H1 (cell line): Measurements from ENCODE around the gene MYO18A. TPM values are rescaled to one million over a fixed set of nuclear protein-coding genes. Genes with fewer than 3 reads are reported as not detected.
"Not testable (repeated sequence)": the region's sequence is repeated elsewhere in the genome, so short reads cannot be mapped to it uniquely, and the experiment has no call there.

Source experiments
- CTCF ChIA-PET: fragments of 300-600 bp; sonication (Branson Sonifier 250); formaldehyde crosslinking; loops from one replicate; lab custom pipeline; 2021; ENCODE audit not compliant: partially characterized antibody; lab: Charles Lee
- POLR2A ChIA-PET: fragments of 300-600 bp; sonication (Branson Sonifier 250); formaldehyde crosslinking; loops from one replicate; lab custom pipeline; 2021; ENCODE audit warnings: inconsistent platforms; ENCODE audit not compliant: partially characterized antibody; lab: Charles Lee
- DNase-seq, 2 experiments: peaks; one replicate each; pipeline versions ENCODE4 v3.0.0 to v3.0.0-alpha.2; 2010 to 2022; ENCODE audit warnings: low spot score in 2 of 2, low read depth in 1 of 2, mixed read lengths in 1 of 2
- FAIRE-seq: peaks from 2 replicates; lab custom pipeline; 2011; peaks lifted over from hg19 to GRCh38; lab: Jason Lieb, UNC
- H2AFZ ChIP-seq: 2 replicates; pipeline ENCODE4 v1.8.1; 2012; ENCODE audit warnings: low read length, inconsistent platforms
- H2AK5ac ChIP-seq: 2 replicates; pipeline ENCODE4 v1.6.1; 2013; ENCODE audit warnings: low read depth, low read length
- H2BK120ac ChIP-seq: replicated peaks from 2 replicates; pipeline ENCODE3; 2013; ENCODE audit warnings: low read depth, low read length, inconsistent platforms
- H2BK12ac ChIP-seq: 2 replicates; pipeline ENCODE4 v1.6.1; 2013; ENCODE audit warnings: low read depth, low read length
- H2BK15ac ChIP-seq: 2 replicates; pipeline ENCODE4 v1.6.1; 2013; ENCODE audit warnings: low read length
- H2BK20ac ChIP-seq: 2 replicates; pipeline ENCODE4 v1.6.1; 2013; ENCODE audit warnings: low read length
- H2BK5ac ChIP-seq: 2 replicates; pipeline ENCODE4 v1.6.1; 2013; ENCODE audit warnings: low read depth, low read length
- H3K14ac ChIP-seq: 2 replicates; pipeline ENCODE4 v1.6.1; 2013; ENCODE audit warnings: inconsistent platforms; ENCODE audit not compliant: insufficient read length
- H3K18ac ChIP-seq: 2 replicates; pipeline ENCODE4 v1.6.1; 2013; ENCODE audit warnings: low read length; ENCODE audit errors: extremely low read depth
- H3K23ac ChIP-seq: 2 replicates; pipeline ENCODE4 v1.6.1; 2013; ENCODE audit warnings: inconsistent platforms; ENCODE audit not compliant: insufficient read length
- H3K23me2 ChIP-seq: 2 replicates; pipeline ENCODE4 v1.6.1; 2013; ENCODE audit warnings: low read depth, low read length
- H3K27ac ChIP-seq: 2 replicates; pipeline ENCODE4 v1.6.1; 2011; ENCODE audit warnings: low read depth, low read length, inconsistent platforms
- H3K27me3 ChIP-seq, 4 experiments: replicated peaks in 1 of 4; 1 replicate in 1 of 4; 2 replicates in 3 of 4; pipeline versions ENCODE4 v1.6.1 to v1.8.1; 2011 to 2013; ENCODE audit warnings: low read length in 3 of 4, mild to moderate bottlenecking in 3 of 4, inconsistent platforms in 2 of 4, mixed read lengths in 2 of 4, moderate library complexity in 1 of 4; ENCODE audit not compliant: control insufficient read depth in 3 of 4, insufficient read depth in 3 of 4; ENCODE audit errors: extremely low read depth in 1 of 4
- H3K36me3 ChIP-seq, 4 experiments: 2 replicates each; pipeline versions ENCODE4 v1.6.1 to v1.8.1; 2011 to 2013; ENCODE audit warnings: mild to moderate bottlenecking in 4 of 4, low read length in 3 of 4, moderate library complexity in 2 of 4, control low read depth in 1 of 4, inconsistent platforms in 1 of 4; ENCODE audit not compliant: insufficient read depth in 4 of 4, control insufficient read depth in 2 of 4
- H3K4ac ChIP-seq: replicated peaks from 2 replicates; pipeline ENCODE3; 2013; ENCODE audit warnings: low read length, low read depth, mixed read lengths, inconsistent platforms; ENCODE audit not compliant: insufficient read length
- H3K4me1 ChIP-seq, 4 experiments: replicated peaks in 1 of 4; 1 replicate in 1 of 4; 2 replicates in 3 of 4; pipeline versions ENCODE4 v1.6.1 to v1.8.1; 2011 to 2013; ENCODE audit warnings: low read length in 3 of 4, inconsistent platforms in 2 of 4, mixed read lengths in 1 of 4; ENCODE audit not compliant: insufficient read depth in 4 of 4, control insufficient read depth in 3 of 4
- H3K4me2 ChIP-seq, 2 experiments: 2 replicates each; pipeline versions ENCODE4 v1.6.1 to v1.8.1; 2011 to 2013; ENCODE audit warnings: low read depth in 2 of 2, low read length in 2 of 2, control low read depth in 1 of 2, inconsistent platforms in 1 of 2, mild to moderate bottlenecking in 1 of 2; ENCODE audit not compliant: insufficient read depth in 1 of 2
- H3K4me3 ChIP-seq, 4 experiments: fragments of 200-600, 300-600 bp in 1 of 4; sonication (generic), shearing (Covaris generic), sonication (Bioruptor Twin) in 1 of 4; 2 replicates each; pipeline versions ENCODE4 v1.5.1 to v1.8.1; 2011 to 2016; ENCODE audit warnings: low read length in 4 of 4, low read depth in 3 of 4, control low read depth in 2 of 4, inconsistent platforms in 2 of 4, mild to moderate bottlenecking in 2 of 4, mixed read lengths in 1 of 4, moderate library complexity in 1 of 4; ENCODE audit not compliant: insufficient read depth in 2 of 4; ENCODE audit errors: extremely low read depth in 1 of 4
- H3K56ac ChIP-seq: replicated peaks from 2 replicates; pipeline ENCODE3; 2013; ENCODE audit warnings: low read depth, mild to moderate bottlenecking, mixed read lengths, low read length, inconsistent platforms; ENCODE audit not compliant: insufficient read length
- H3K79me1 ChIP-seq: 2 replicates; pipeline ENCODE4 v1.6.1; 2013; ENCODE audit warnings: low read depth, low read length, control low read depth
- H3K79me2 ChIP-seq, 2 experiments: 2 replicates each; pipeline versions ENCODE4 v1.6.1 to v1.8.1; 2012 to 2013; ENCODE audit warnings: low read length in 2 of 2, mild to moderate bottlenecking in 2 of 2, inconsistent platforms in 1 of 2; ENCODE audit not compliant: insufficient read depth in 2 of 2, control insufficient read depth in 1 of 2
- H3K9ac ChIP-seq, 4 experiments: replicated peaks in 1 of 4; 1 replicate in 1 of 4; 2 replicates in 3 of 4; pipeline versions ENCODE4 v1.6.1 to v1.8.1; 2011 to 2013; ENCODE audit warnings: low read depth in 3 of 4, low read length in 3 of 4, control low read depth in 2 of 4, mild to moderate bottlenecking in 2 of 4, moderate library complexity in 2 of 4, inconsistent platforms in 1 of 4; ENCODE audit errors: extremely low read depth in 1 of 4
- H3K9me3 ChIP-seq, 2 experiments: 2 replicates each; pipeline versions ENCODE4 v1.6.1 to v1.8.1; 2012 to 2013; ENCODE audit warnings: mild to moderate bottlenecking in 2 of 2, moderate library complexity in 2 of 2, control low read depth in 1 of 2, inconsistent platforms in 1 of 2, low read depth in 1 of 2, low read length in 1 of 2, mixed read lengths in 1 of 2; ENCODE audit not compliant: insufficient read depth in 2 of 2
- H4K20me1 ChIP-seq, 2 experiments: replicated peaks in 1 of 2; 2 replicates each; pipeline versions ENCODE3 to v1.8.1; 2011 to 2013; ENCODE audit warnings: inconsistent platforms in 2 of 2, low read length in 2 of 2, mild to moderate bottlenecking in 1 of 2; ENCODE audit not compliant: insufficient read depth in 2 of 2, control insufficient read depth in 1 of 2
- H4K5ac ChIP-seq: 2 replicates; pipeline ENCODE4 v1.6.1; 2013; ENCODE audit warnings: low read length, low read depth, mixed read lengths, inconsistent platforms; ENCODE audit not compliant: insufficient read length
- H4K8ac ChIP-seq: 2 replicates; pipeline ENCODE4 v1.8.0; 2013; ENCODE audit warnings: mild to moderate bottlenecking, moderate library complexity, low read length, inconsistent platforms; ENCODE audit not compliant: insufficient read depth; ENCODE audit errors: extremely low read depth
- H4K91ac ChIP-seq: replicated peaks from 2 replicates; pipeline ENCODE3; 2013; ENCODE audit warnings: low read length, mixed read lengths, inconsistent platforms; ENCODE audit not compliant: insufficient read length
- CHD2 ChIP-seq: IDR thresholded peaks from 2 replicates; pipeline ENCODE4 v1.6.1; 2012; ENCODE audit warnings: low read length, improper control_type of control experiment
- WGBS, 2 experiments: shearing (Covaris generic) in 1 of 2; methylation state at CpG; one replicate each; pipeline versions ENCODE4 v1.1.6 to v1.1.7; 2013 to 2015; ENCODE audit warnings: low lambda C conversion rate in 2 of 2, mixed read lengths in 2 of 2, inconsistent platforms in 1 of 2, low coverage in 1 of 2, missing lambda C conversion rate in 1 of 2; ENCODE audit not compliant: insufficient replicate concordance in 2 of 2, insufficient coverage in 1 of 2, insufficient read length in 1 of 2; ENCODE audit errors: extremely low coverage in 1 of 2, missing lambda C conversion rate in 1 of 2; 5-methylcytosine and 5-hydroxymethylcytosine counted together
- polyA plus RNA-seq, 7 experiments: library from polyadenylated mRNA; depleted of rRNA in 3 of 7; stranded (reverse) in 5 of 7; unstranded in 2 of 7; fragments of >200 nt in 5 of 7; fragments of 200-250 nt in 2 of 7; gene quantifications; 1 replicate in 5 of 7; 2 replicates in 1 of 7; 4 replicates in 1 of 7; pipeline versions ENCODE4 v1.2.1 to v1.2.3, GENCODE V29; 2011 to 2013; ENCODE audit warnings: missing spikeins in 2 of 7, mixed read lengths in 2 of 7
- total RNA-seq: library from RNA; stranded (reverse); fragmentation: NEBNext Ultra II Directional; extraction: Animal tissue kit (Norgen Biotek cat#: 25700); gene quantifications from 2 replicates; pipeline ENCODE4 v1.2.1, GENCODE V29; 2021

The MYO18A gene
- total and polyA plus RNA-seq, 2 of the 8 experiments (the other 6 are each of a cell fraction or from before 2014, with no cell fraction given): 7.6 to 43.8 TPM

- TF ChIP-seq CHD2: no peak
- TF ChIP-seq, all 59 proteins: peak for 0
Observed at GRCh38 chr17:29169806-29170591, 10.2 kb downstream of the MYO18A start (continued).

GRCh38 chr17:29168759-29169126 is 11.5 kb downstream of the MYO18A start:
- H3K4me2 ChIP-seq, FAIRE-seq, H4K8ac ChIP-seq, H4K20me1 ChIP-seq, H3K23ac ChIP-seq, H2BK20ac ChIP-seq, H2BK15ac ChIP-seq, H3K4me1 ChIP-seq, H2BK120ac ChIP-seq, H4K5ac ChIP-seq, H2AFZ ChIP-seq, DNase-seq, POLR2A ChIA-PET, H3K23me2 ChIP-seq, H3K4ac ChIP-seq, H2BK5ac ChIP-seq, H3K9ac ChIP-seq, H3K27me3 ChIP-seq, H3K18ac ChIP-seq, H3K56ac ChIP-seq, H3K27ac ChIP-seq, H3K4me3 ChIP-seq, H4K91ac ChIP-seq, H3K14ac ChIP-seq, H3K79me1 ChIP-seq, H2BK12ac ChIP-seq, H3K9me3 ChIP-seq, H2AK5ac ChIP-seq: not testable (repeated sequence)
- WGBS, 2 experiments: 98% methylated on average over 8 of the region's 8 CpGs; no CpG with 5 or more reads in 1 of the 2 experiments
- CTCF ChIA-PET: interaction anchor here (0.9 to 42.5 kb wide), 4 partner anchors 12 to 46 kb away, joined by 3 to 731 read pairs (median 368); partner anchors contain the start of gene MYO18A
- Histone ChIP-seq H3K36me3 (peaks cover 0 to 13% (median 3%) of the 10 kb centered on the region in 4 experiments; a peak in 3 of 8 replicates), H3K79me2 (peaks cover 0 to 12% of the 10 kb centered on the region in 2 experiments; a peak in 2 of 4 replicates)
